Posterior cingulate gyrus (tissue), 11 donors: ENCODE data around the gene RAB17.
A peak's percentile ranks its signal among the peaks of the same experiment; 100 is the strongest.

Source experiments
- DNase-seq, 10 donors: peaks; one replicate each; pipeline versions ENCODE4 v3.0.0 to v3.0.0-alpha.2; 2020 to 2021; ENCODE audit warnings: mixed read lengths in 3 of 10
- intact Hi-C: fragments of 100-400 bp; cut with DNase I; formaldehyde crosslinking; loops from one replicate; pipeline ENCODE4 v1.15.1; 2023

Gene RAB17

DNA sequence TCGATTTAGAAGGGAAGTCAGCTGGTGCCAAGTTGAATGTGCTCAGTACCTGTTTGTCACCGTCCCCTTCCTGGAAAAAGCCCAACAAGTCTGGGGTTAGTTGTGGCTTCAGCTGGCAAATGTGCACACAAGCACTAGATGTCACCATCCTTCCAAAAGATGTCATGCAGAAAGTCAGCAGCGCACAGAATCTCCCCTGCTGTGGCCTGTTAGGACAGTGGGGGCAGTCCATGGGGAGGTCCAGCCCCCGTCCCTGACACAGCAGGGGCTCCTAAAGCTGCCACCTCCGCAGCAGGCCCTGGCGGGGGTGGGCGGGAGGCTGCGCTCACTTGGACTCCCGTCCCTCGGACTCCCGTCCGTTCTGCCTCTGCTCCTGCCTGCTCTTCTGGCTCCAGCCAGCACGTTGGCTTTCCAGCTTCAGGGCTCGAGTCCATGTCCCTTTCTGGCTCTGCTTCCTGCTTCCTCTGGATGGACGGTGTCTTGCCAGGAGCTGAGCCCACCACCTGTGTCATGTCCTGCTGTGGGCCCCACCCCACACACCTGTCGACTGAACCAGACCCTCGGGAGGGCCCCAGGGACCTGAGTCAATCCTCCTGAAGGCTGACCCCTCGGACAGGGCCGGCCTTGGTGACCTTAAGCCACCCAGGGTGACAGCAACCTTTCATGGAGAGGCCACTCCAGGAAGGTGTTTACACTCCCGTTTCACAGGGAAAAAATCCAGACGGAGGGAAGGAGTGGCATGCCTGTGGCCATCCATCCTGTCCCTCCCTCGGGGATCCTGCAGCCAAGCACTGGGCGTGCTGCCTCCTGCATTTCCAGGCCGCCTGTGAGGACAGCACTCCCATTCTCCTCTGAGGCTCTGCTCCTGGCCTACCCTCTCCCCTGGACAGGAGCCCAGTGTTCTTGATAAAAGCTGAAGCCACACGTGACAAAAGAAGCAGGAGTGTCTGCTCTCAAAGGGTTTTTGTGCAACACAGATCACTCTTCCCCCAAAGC is 8.5 kb downstream of the RAB17 start:
- DNase-seq = peak in 7 of 10 donors; percentile 19 to 91 (median 58)
- intact Hi-C loops = loop anchor here (1.0 kb wide), 1 partner anchor 163 kb away; no protein-coding TSS in a partner anchor

DNA sequence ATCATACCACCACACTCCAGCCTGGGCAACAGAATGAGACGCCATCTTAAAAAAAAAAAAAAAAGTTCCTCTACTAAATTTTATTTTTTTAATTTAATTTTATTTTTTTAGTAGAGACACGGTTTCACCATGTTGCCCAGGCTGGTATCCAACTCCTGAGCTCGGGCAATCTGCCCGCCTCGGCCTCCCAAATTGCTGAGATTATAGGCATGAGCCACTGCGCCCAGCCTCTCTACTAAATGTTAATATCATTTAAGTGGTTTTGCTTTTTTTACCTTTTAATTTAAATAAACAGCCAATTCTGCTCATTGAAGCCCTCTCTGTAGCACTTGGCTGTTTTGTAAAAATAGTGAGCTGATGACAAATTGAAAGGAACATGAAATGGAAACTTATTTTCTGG is 9.2 kb downstream of the RAB17 start:
- DNase-seq = peak in 2 of 10 donors; percentile 24 to 58
- intact Hi-C loops = loop anchor here (1.0 kb wide), 1 partner anchor 164 kb away; no protein-coding TSS in a partner anchor

- peak in 3 of 10 donors; percentile 35 to 76 (median 52) for DNase-seq
- intact Hi-C loops = no loop called here
Measured at GRCh38 chr2:237577956-237578870, 12.3 kb downstream of the RAB17 start.

- intact Hi-C loops = no loop called here
- peak in 3 of 10 donors; percentile 47 to 61 (median 61) for DNase-seq
Measured at GRCh38 chr2:237577458-237577857, 13.1 kb downstream of the RAB17 start.

- DNase-seq = peak in 1 of 10 donors; percentile 44
Measured at GRCh38 chr2:237576974-237577373, 13.6 kb downstream of the RAB17 start.

GRCh38 chr2:237575869-237576862 is 14.4 kb downstream of the RAB17 start:
- DNase-seq = peak in 2 of 10 donors; percentile 24 to 45
- intact Hi-C loops = no loop called here

More at GRCh38 chr2:237576974-237577373, 13.6 kb downstream of the RAB17 start:
- intact Hi-C loops = no loop called here

- intact Hi-C loops = loop anchor here (5.0 kb wide), 1 partner anchor 483 kb away; no protein-coding TSS in a partner anchor
Measured at GRCh38 chr2:237574894-237575868, 15.4 kb downstream of the RAB17 start.

DNA sequence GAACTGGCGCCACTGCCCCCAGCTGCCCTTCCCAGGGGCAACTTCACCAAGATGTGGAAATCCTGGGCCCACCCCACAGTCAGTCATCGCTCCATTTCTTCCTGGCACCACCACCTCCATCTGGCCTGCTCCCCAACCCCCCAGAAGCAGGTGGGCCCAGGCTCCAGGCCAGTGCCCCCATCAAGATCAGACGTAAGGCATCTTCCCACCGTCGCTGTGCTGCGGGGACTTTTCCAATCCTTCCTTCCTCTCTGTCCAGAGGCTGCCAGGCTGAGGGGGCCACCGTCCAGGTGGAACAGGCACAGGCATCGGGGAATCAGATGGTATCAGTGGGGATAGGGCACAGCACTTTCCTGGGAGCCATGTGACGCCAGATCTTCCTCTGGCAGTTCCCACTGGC is 16.1 kb downstream of the RAB17 start:
- peak in 2 of 10 donors; percentile 18 to 79 for DNase-seq
- intact Hi-C loops = loop anchor here (5.0 kb wide), 1 partner anchor 482 kb away; no protein-coding TSS in a partner anchor

More at GRCh38 chr2:237574894-237575868, 15.4 kb downstream of the RAB17 start:
- peak in 2 of 10 donors; percentile 75 to 80 for DNase-seq

DNA sequence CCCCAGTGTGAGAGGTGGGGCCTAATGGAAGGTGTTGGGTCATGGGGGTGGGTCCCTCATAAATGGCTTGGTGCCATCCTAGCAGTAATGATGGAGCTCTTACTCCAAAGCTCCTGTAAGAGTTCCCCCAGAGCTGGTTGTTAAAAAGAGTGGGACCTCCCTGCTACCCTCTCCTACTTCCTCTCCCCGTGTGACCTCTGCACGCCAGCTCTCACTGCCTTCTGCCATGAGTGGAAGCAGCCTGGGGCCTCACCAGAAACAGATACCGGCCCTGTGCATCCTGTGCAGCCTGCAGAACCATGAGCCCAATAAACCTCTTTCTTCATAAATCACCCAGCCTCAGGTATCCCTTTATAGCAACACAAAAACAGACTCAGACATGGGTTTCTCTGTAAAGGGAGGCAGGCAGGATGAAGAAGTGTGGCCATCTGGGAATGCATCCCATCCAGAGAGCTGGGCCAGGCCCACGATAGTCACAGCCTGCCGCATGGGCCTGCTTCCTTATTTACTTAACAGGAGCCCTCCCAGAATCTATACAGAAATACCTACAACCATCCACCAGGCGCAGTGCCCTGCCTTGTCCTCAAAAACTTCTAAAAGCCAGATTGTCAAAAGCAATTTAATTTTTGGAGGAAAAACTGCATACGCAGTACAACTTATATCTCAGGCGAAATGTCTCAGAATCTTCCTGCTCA is 16.7 kb downstream of the RAB17 start:
- peak in 1 of 10 donors; percentile 52 for DNase-seq
- intact Hi-C loops = loop anchor here (5.0 kb wide), 1 partner anchor 482 kb away; no protein-coding TSS in a partner anchor

- DNase-seq = peak in 2 of 10 donors; percentile 35 to 57
- intact Hi-C loops = loop anchor here (1.0 to 5.0 kb wide), 3 partner anchors 60 to 480 kb away; no protein-coding TSS in a partner anchor
Measured at GRCh38 chr2:237572742-237573101, 17.8 kb downstream of the RAB17 start.

DNA sequence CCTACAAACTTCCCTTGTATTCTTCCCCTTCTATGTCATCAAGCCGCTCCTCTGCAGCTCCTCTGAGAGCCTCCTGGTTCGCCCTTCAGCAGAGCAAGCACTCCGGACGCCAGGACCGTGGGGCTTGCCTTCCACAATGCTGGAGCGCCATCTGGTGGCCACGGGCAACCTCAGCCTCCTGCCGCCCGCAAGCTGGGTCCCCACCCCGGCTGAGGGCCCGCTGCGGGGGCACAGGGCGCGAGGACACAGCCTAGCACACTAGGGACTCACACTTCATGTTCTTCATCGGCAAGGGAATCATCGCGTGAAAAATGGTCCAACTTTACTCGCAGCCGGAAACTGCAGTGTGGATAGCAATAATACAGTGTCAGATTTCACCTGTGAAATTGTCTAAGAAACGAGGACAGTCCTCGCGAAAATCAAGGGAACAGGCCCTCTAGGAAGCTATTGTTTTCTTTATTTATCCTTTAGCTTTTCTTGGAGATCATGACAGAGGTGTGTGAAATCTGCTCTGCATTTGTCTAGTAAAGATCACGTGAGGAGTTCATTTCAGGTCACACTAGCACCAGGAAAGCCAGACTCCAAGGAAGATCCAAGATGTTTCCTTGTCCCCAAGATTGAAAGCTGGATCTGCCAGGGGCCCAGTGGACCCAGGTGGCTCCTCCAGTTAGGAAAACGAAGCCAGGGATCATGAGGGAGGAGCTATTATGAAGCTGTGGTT is 18.4 kb downstream of the RAB17 start:
- peak; percentile 75 to 98 (median 92) for DNase-seq
- intact Hi-C loops = loop anchor here (1.0 to 5.0 kb wide), 3 partner anchors 60 to 480 kb away; no protein-coding TSS in a partner anchor

GRCh38 chr2:237571551-237571950 is 19.0 kb downstream of the RAB17 start:
- intact Hi-C loops = loop anchor here (5.0 kb wide), 1 partner anchor 479 kb away; no protein-coding TSS in a partner anchor
- DNase-seq = peak in 2 of 10 donors; percentile 55 to 84

GRCh38 chr2:237570776-237571335 is 19.7 kb downstream of the RAB17 start:
- intact Hi-C loops = loop anchor here (5.0 kb wide), 1 partner anchor 479 kb away; no protein-coding TSS in a partner anchor

GRCh38 chr2:237569896-237570295 is 20.6 kb downstream of the RAB17 start:
- intact Hi-C loops = loop anchor here (5.0 kb wide), 1 partner anchor 478 kb away; no protein-coding TSS in a partner anchor
- DNase-seq = peak in 1 of 10 donors; percentile 18

More at GRCh38 chr2:237570776-237571335, 19.7 kb downstream of the RAB17 start:
- DNase-seq = peak in 2 of 10 donors; percentile 52 to 71

DNA sequence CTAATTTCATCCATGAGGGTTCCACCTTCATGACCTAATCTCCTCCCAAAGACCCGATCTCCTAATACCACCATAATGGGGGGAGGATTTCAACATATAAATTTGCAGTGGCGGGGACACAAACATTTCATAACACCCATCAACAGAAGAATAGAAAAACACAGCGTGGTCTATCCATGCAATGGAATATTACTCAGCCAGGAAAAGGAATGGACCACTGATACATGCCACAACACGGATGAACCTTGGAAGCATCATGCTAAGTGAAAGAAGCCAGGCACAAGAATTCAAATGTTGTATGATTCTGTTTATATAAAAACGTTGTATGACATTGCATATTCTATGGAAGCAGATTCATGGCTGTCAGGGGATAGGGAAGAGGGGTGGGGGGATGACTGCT is 21.5 kb downstream of the RAB17 start:
- intact Hi-C loops = no loop called here
- DNase-seq = no peak
